Measurements from ENCODE around the gene NPW.

NPW gene

DNA sequence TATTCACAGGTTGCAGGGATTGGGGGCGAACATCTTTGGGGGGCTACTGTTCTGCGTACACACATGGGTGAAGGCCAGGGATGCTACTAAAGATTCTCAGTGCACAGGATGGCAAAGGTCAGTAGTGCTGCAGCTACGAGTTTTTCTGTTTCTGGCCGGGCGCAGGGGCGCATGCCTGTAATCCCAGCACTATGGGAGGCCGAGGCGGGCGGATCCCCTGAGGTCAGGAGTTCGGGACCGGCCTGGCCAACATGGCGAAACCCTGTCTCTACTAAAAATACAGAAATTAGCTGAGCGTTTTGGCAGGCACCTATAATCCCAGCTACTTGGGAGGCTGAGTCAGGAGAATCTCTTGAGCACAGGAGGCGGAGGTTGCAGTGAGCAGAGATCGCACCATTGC is 6.1 kb upstream of the NPW start:
- FAIRE-seq: no peak
- TF ChIP-seq TAF1 (IDR thresholded peaks at IDR 0.05; ENCODE audit: borderline replicate concordance, low read depth, low read length) (no peak), POLR2A (IDR thresholded peaks at IDR 0.05; ENCODE audit: low read depth, low read length) (no peak), POLR2AphosphoS5 (IDR thresholded peaks at IDR 0.05; ENCODE audit: low read depth, low read length) (no peak)
- DNase-seq (ENCODE audit: insufficient read length): no peak

DNA sequence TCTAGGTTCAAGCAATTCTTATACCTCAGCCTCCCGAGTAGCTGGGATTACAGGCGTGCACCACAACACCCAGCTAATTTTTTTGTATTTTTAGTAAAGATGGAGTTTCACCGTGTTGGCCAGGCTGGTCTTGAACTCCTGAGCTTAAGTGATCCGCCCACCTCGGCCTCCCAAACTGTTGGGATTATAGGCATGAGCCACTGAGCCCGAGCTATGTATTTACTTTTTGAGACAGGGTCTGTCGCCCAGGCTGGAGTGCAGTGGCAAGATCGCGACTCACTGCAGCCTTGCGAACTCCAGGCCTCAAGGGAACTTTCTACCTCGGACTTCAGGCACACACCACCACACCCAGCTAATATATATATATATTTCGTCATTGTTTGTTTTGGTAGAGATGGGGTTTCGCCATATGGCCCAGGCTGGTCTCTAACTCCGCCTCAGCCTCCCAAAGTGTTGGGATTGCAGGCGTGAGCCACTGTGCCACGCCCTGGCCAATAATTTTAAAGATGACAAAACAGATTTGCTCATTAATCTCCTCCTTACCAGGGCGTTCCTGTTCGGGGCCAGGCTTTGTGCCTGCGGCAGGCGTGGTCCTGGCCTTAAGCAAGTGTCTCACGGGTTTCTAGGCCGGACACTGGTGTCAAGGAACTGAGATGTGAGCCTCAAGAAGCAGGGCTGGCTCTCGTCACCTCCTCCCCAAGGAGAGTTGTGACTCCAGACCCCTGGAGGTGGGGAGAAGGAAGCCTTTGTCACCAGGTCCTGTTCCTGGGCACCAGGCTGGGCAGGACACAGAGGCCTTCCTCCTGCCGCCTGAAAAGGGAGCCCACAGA is 4.3 kb upstream of the NPW start:
- DNase-seq (ENCODE audit: insufficient read length): no peak
- no peak for FAIRE-seq
- TF ChIP-seq POLR2AphosphoS5 (IDR thresholded peaks at IDR 0.05; ENCODE audit: low read depth, low read length): no peak
- no peak for TF ChIP-seq TAF1 (IDR thresholded peaks at IDR 0.05; ENCODE audit: borderline replicate concordance, low read depth, low read length)
- no peak for TF ChIP-seq POLR2A (IDR thresholded peaks at IDR 0.05; ENCODE audit: low read depth, low read length)

DNA sequence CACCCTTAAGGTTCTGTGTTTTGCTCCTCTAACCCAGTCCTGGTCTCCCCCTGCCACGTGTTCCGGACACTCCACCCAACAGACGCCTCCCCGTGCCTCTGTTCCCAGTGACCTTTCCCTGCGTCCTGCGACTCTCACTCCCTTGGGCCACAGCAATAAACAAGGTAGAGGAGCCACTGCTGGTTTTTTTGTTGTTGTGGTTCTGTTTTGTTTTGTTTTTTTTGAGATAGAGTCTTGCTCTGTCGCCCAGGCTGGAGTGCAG is 3.7 kb upstream of the NPW start:
- FAIRE-seq (no peak), DNase-seq (ENCODE audit: insufficient read length) (no peak)
- TF ChIP-seq POLR2A (IDR thresholded peaks at IDR 0.05; ENCODE audit: low read depth, low read length) (no peak), POLR2AphosphoS5 (IDR thresholded peaks at IDR 0.05; ENCODE audit: low read depth, low read length) (no peak), TAF1 (IDR thresholded peaks at IDR 0.05; ENCODE audit: borderline replicate concordance, low read depth, low read length) (no peak)

DNA sequence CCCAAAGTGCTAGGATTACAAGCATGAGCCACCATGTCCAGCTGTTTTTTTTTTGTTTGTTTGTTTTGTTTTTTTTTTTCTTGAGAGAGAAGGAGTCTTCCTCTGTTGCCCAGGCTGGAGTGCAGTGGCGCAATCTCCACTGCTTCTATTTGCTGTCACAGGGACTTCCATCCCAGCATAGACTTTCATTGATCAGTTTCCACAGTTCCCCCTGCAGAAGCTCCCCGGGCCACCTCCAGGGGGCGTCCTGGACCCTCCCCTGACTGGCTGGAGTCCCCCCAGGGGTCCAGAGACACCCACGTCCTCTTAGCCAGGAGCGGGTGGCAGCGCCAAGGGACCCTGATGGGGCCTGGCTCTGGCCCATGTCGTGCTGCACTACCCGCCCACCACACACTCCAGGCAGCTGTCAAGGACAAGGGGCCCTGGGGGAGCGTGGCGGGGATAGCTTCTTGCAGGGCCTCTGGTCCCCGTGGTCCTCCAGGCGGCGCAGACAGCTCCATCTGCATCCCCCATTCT is 3.1 kb upstream of the NPW start:
- FAIRE-seq: no peak
- TF ChIP-seq POLR2A (IDR thresholded peaks at IDR 0.05; ENCODE audit: low read depth, low read length) (no peak), POLR2AphosphoS5 (IDR thresholded peaks at IDR 0.05; ENCODE audit: low read depth, low read length) (no peak)
- DNase-seq (ENCODE audit: insufficient read length): no peak

DNA sequence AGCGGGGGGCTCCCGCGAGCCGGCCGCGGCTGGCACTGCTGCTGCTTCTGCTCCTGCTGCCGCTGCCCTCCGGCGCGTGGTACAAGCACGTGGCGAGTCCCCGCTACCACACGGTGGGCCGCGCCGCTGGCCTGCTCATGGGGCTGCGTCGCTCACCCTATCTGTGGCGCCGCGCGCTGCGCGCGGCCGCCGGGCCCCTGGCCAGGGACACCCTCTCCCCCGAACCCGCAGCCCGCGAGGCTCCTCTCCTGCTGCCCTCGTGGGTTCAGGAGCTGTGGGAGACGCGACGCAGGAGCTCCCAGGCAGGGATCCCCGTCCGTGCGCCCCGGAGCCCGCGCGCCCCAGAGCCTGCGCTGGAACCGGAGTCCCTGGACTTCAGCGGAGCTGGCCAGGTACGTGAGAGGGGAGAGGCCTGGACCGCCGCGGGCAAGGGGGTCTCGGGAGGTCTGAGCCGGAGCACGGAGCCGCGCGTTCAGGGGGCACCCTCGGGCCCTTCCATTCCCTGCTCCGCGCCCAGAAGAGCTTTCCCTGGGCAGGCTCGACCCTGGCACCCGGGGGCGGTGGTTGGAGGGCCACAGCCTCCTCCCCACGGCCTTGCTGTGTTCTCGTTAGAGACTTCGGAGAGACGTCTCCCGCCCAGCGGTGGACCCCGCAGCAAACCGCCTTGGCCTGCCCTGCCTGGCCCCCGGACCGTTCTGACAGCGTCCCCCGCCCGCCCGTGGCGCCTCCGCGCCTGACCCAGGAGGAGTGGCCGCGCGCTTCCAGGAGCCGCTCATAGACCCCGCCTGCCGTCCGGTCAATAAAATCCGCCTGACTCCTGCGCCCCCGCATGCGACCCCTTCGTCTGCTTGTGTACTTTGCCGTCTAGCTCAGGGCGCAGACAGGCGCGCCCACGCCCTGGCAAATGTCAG is 591 bp downstream of the NPW start:
- FAIRE-seq (no peak), DNase-seq (ENCODE audit: insufficient read length) (no peak)
- TF ChIP-seq POLR2A (IDR thresholded peaks at IDR 0.05; ENCODE audit: low read depth, low read length): no peak
- TF ChIP-seq TAF1 (IDR thresholded peaks at IDR 0.05; ENCODE audit: borderline replicate concordance, low read depth, low read length): no peak
- no peak for TF ChIP-seq POLR2AphosphoS5 (IDR thresholded peaks at IDR 0.05; ENCODE audit: low read depth, low read length)

DNA sequence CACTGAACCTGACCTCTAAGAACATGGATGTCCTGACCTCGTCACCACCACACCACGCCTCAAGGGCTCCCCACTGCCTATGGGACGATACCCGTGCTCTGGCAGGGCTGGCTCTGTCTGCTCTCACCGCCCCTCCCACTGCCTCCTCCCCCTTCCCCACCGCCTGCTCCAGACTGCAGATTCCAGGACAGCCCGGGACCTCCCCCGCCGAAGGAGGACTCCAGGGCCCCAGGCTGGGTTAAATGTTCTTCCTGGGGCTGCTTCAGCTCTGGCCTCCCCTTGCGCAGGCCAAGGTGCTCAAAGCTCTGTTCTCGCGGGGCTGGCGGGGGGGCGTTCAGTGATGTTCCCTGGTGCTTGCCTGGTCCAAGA is 3.1 kb downstream of the NPW start:
- DNase-seq (ENCODE audit: insufficient read length) (no peak), FAIRE-seq (no peak)
- no peak for TF ChIP-seq TAF1 (IDR thresholded peaks at IDR 0.05; ENCODE audit: borderline replicate concordance, low read depth, low read length)
- no peak for TF ChIP-seq POLR2AphosphoS5 (IDR thresholded peaks at IDR 0.05; ENCODE audit: low read depth, low read length)
- TF ChIP-seq POLR2A (IDR thresholded peaks at IDR 0.05; ENCODE audit: low read depth, low read length): no peak

DNA sequence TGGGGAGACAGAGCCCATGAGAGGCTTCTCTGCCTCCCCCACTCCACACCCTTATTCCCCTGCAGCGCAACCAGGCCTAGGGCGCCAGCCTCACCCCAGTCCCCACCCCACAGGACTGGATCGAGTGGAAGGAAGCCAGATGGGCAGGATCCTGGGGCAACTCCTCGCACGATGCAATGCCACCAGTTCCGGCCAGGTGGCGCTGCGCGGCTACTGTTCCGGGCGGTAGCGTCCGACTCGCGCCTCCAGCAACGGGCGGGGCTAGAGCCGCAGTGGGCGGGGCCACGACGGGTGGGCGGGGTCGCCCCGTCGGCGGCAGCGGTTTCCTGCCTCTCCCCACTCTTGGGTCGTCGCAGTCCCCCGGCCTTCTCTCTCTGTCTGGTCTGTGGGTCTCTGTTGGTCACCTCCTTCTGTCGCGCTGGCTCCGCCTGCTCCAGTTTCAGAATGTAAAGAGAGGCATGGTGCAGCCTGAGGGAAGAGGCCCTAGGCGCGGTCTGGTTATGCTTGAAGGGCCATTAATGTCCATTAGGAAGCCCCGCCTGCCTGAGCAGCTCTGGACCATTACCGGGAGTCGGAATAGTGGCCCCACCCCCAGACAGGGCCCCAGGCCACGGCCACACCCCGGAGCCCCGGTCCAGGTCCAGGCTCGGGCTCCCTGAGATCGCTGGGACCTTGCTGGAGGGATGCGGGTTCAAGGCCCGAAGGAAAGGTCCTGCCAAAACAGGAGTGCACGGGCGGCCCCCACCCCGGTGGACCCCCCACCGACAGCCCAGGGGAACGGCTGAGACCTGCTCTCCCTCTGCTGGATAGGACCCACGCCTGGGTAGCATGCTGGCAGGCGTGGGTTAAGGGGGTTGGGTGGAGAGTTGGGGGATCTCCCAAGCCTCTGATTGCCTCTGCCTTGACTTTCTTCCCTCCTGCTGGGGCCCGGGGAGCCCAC is 3.8 kb downstream of the NPW start:
- FAIRE-seq (peak; percentile 99), DNase-seq (ENCODE audit: insufficient read length) (peak; percentile 99)
- TF ChIP-seq TAF1 (IDR thresholded peaks at IDR 0.05; ENCODE audit: borderline replicate concordance, low read depth, low read length) (no peak), POLR2A (IDR thresholded peaks at IDR 0.05; ENCODE audit: low read depth, low read length) (no peak; the same call in 1 of the 2 replicates), POLR2AphosphoS5 (IDR thresholded peaks at IDR 0.05; ENCODE audit: low read depth, low read length) (no peak)

DNA sequence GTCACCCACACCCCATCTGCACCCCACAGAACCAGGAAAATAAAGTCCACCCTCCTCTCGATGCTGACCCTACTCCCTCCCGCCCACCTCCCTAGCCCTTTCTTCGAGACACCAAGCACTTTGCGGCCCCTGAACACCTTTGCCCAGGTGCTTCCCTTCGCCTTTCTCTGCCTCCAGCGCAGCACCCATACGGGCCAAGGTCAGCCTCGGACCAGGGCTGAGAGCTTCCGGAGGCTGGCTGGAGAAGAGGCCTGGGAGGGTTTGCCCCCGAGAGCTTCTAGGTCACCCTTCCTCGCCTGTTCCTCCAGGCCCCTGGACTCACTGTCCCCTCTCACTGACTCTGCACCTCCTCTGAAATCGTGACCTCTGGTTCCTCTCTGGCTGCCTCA is 4.4 kb downstream of the NPW start:
- TF ChIP-seq POLR2AphosphoS5 (IDR thresholded peaks at IDR 0.05; ENCODE audit: low read depth, low read length) (no peak), POLR2A (IDR thresholded peaks at IDR 0.05; ENCODE audit: low read depth, low read length) (no peak), TAF1 (IDR thresholded peaks at IDR 0.05; ENCODE audit: borderline replicate concordance, low read depth, low read length) (no peak)
- FAIRE-seq: no peak
- no peak for DNase-seq (ENCODE audit: insufficient read length)

DNA sequence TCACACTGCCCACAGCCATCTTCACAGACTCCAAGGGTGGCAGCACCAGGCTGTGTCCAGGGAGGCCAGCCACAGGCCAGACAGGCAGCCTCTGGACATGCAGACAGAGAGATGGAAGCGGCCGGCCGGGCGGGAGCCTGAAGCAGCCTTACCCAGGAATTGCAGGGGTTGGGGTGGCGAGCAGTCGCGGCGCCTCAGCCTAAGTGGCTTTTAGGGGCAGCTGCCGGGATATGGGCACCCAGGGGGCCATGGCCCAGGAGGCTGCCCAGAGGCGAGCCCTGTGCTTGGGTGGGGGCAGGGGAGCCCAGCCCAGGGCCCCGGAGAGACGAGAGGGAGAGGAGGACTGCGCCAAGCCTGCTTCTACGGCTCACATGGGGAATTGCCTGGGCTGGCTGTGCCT is 5.7 kb downstream of the NPW start:
- no peak for FAIRE-seq
- DNase-seq (ENCODE audit: insufficient read length): no peak
- TF ChIP-seq TAF1 (IDR thresholded peaks at IDR 0.05; ENCODE audit: borderline replicate concordance, low read depth, low read length) (no peak), POLR2A (IDR thresholded peaks at IDR 0.05; ENCODE audit: low read depth, low read length) (no peak), POLR2AphosphoS5 (IDR thresholded peaks at IDR 0.05; ENCODE audit: low read depth, low read length) (no peak)

DNA sequence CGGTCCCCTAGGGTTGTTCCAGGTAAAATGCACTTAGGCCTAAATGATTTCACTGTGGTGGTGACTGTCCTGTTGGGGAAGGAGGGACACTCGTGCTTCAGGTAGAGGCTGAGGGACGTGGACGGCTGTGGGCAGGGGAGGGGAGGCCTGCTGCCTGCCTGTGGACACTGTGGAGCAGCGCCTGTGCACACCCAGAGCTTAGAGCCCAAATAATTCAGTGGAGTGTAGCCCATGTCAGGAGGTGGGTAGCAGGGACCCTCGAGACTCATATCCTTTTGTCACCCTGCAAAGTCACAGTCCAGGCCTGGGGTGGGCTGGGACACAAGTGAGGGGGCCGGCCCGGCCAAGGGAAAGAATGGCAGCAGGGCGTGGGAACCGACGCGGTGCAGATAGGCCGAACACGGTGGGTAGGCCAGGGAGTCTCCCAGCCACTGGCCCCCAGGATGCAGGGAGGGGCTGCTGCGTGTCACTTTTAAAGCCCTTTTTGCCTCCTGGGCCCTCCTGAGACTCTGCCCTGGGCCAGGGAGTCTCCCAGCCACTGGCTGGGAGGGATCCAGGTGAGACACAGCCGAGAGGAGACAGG is 6.4 kb downstream of the NPW start:
- no peak for TF ChIP-seq POLR2AphosphoS5 (IDR thresholded peaks at IDR 0.05; ENCODE audit: low read depth, low read length)
- TF ChIP-seq TAF1 (IDR thresholded peaks at IDR 0.05; ENCODE audit: borderline replicate concordance, low read depth, low read length): no peak
- no peak for TF ChIP-seq POLR2A (IDR thresholded peaks at IDR 0.05; ENCODE audit: low read depth, low read length)
- no peak for DNase-seq (ENCODE audit: insufficient read length)
- FAIRE-seq: no peak
